ENCODE results near the gene GFRA1.
A peak's percentile ranks its signal among the peaks of the same experiment; 100 is the strongest.

GFRA1 gene

GRCh38 chr10:116195039-116195438 lies 78.0 kb downstream of the GFRA1 start:
- no peak for DNase-seq (ENCODE audit: low read depth)
- no peak for TF ChIP-seq CTCF (conservative IDR thresholded peaks at IDR 0.05; ENCODE audit: low read depth, low read length)

GRCh38 chr10:116194061-116194460 lies 78.9 kb downstream of the GFRA1 start:
- TF ChIP-seq CTCF (conservative IDR thresholded peaks at IDR 0.05; ENCODE audit: low read depth, low read length), result no peak
- H3K4me3 ChIP-seq (ENCODE audit: low read depth, low read length), result no peak overlapping the region
- no peak for DNase-seq (ENCODE audit: low read depth)

More at GRCh38 chr10:116195039-116195438, 78.0 kb downstream of the GFRA1 start:
- no peak overlapping the region for H3K4me3 ChIP-seq (ENCODE audit: low read depth, low read length)

- no peak for DNase-seq (ENCODE audit: low read depth)
- no peak overlapping the region for H3K4me3 ChIP-seq (ENCODE audit: low read depth, low read length)
- TF ChIP-seq CTCF (conservative IDR thresholded peaks at IDR 0.05; ENCODE audit: low read depth, low read length), result no peak
These were observed 82.1 kb downstream of the GFRA1 start for GRCh38 chr10:116190883-116191282.

GRCh38 chr10:116186273-116186672 lies 86.7 kb downstream of the GFRA1 start:
- no peak for DNase-seq (ENCODE audit: low read depth)
- H3K4me3 ChIP-seq (ENCODE audit: low read depth, low read length), result no peak overlapping the region
- no peak for TF ChIP-seq CTCF (conservative IDR thresholded peaks at IDR 0.05; ENCODE audit: low read depth, low read length)

- H3K4me3 ChIP-seq (ENCODE audit: low read depth, low read length), result no peak overlapping the region
- DNase-seq (ENCODE audit: low read depth), result no peak
- no peak for TF ChIP-seq CTCF (conservative IDR thresholded peaks at IDR 0.05; ENCODE audit: low read depth, low read length)
These were observed 87.7 kb downstream of the GFRA1 start for GRCh38 chr10:116185199-116185867.

- H3K4me3 ChIP-seq (ENCODE audit: low read depth, low read length), result no peak overlapping the region
- no peak for TF ChIP-seq CTCF (conservative IDR thresholded peaks at IDR 0.05; ENCODE audit: low read depth, low read length)
- no peak for DNase-seq (ENCODE audit: low read depth)
These were observed 88.6 kb downstream of the GFRA1 start for GRCh38 chr10:116184512-116184794.

GRCh38 chr10:116183733-116184511 lies 89.1 kb downstream of the GFRA1 start:
- TF ChIP-seq CTCF (conservative IDR thresholded peaks at IDR 0.05; ENCODE audit: low read depth, low read length), result no peak
- DNase-seq (ENCODE audit: low read depth), result peak; percentile 7
- no peak overlapping the region for H3K4me3 ChIP-seq (ENCODE audit: low read depth, low read length)
